ENCODE measurements around the gene C17orf100. TPM values are rescaled to one million over a fixed set of nuclear protein-coding genes. Genes with fewer than 3 reads are reported as not detected.
A peak's percentile ranks its signal among the peaks of the same experiment; 100 is the strongest.

The C17orf100 gene
- total and polyA plus RNA-seq, 2 donors (not counting 1 experiment from before 2014, with no cell fraction given): 0.33 to 1.5 TPM

- no peak overlapping the region for H3K4me3 ChIP-seq (replicated peaks in 1 of 4; ENCODE audit: control extremely low read depth in 1 of 4, insufficient read depth in 1 of 4, low read depth in 3 of 4, low read length in 4 of 4)
- no peaks in the 10 kb centered on the region for H3K9me3 ChIP-seq (ENCODE audit: control insufficient read depth, insufficient read depth, low read depth, low read length)
- H2AFZ ChIP-seq (ENCODE audit: low read length): no peak overlapping the region
- peaks cover 36% of the 10 kb centered on the region for H3K79me2 ChIP-seq (ENCODE audit: control insufficient read depth, insufficient read depth, low read length)
- H3K4me1 ChIP-seq (ENCODE audit: control insufficient read depth, extremely low read depth, insufficient read depth, low read length): peaks cover 5% of the 10 kb centered on the region
- no peaks in the 10 kb centered on the region for H4K20me1 ChIP-seq (ENCODE audit: control insufficient read depth, extremely low read depth, insufficient read depth, low read length)
- no peak overlapping the region for H3K4me2 ChIP-seq (ENCODE audit: extremely low read depth, insufficient read depth, low read length)
- DNase-seq (ENCODE audit: low read depth in 2 of 2): no peak
- H3K27ac ChIP-seq (ENCODE audit: insufficient read depth, low read length): no peak overlapping the region
- no peak overlapping the region for H3K9ac ChIP-seq (ENCODE audit: insufficient read depth, low read length)
- H3K36me3 ChIP-seq (ENCODE audit: control insufficient read depth, insufficient read depth, low read length): peaks cover 4% of the 10 kb centered on the region
- no peaks in the 10 kb centered on the region for H3K27me3 ChIP-seq (ENCODE audit: control insufficient read depth, insufficient read depth, low read length)
- no peak for TF ChIP-seq EZH2 (IDR thresholded peaks at IDR 0.05; ENCODE audit: low read length, missing control alignments)
- TF ChIP-seq, protein P1, sequence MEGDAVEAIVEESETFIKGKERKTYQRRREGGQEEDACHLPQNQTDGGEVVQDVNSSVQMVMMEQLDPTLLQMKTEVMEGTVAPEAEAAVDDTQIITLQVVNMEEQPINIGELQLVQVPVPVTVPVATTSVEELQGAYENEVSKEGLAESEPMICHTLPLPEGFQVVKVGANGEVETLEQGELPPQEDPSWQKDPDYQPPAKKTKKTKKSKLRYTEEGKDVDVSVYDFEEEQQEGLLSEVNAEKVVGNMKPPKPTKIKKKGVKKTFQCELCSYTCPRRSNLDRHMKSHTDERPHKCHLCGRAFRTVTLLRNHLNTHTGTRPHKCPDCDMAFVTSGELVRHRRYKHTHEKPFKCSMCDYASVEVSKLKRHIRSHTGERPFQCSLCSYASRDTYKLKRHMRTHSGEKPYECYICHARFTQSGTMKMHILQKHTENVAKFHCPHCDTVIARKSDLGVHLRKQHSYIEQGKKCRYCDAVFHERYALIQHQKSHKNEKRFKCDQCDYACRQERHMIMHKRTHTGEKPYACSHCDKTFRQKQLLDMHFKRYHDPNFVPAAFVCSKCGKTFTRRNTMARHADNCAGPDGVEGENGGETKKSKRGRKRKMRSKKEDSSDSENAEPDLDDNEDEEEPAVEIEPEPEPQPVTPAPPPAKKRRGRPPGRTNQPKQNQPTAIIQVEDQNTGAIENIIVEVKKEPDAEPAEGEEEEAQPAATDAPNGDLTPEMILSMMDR (conservative IDR thresholded peaks at IDR 0.05 in 1 of 2, IDR thresholded peaks at IDR 0.05 in 1 of 2; ENCODE audit: low read depth in 1 of 2, low read length in 2 of 2): no peak
These were observed 14.1 kb upstream of the C17orf100 start for GRCh38 chr17:6637458-6637840.

DNA sequence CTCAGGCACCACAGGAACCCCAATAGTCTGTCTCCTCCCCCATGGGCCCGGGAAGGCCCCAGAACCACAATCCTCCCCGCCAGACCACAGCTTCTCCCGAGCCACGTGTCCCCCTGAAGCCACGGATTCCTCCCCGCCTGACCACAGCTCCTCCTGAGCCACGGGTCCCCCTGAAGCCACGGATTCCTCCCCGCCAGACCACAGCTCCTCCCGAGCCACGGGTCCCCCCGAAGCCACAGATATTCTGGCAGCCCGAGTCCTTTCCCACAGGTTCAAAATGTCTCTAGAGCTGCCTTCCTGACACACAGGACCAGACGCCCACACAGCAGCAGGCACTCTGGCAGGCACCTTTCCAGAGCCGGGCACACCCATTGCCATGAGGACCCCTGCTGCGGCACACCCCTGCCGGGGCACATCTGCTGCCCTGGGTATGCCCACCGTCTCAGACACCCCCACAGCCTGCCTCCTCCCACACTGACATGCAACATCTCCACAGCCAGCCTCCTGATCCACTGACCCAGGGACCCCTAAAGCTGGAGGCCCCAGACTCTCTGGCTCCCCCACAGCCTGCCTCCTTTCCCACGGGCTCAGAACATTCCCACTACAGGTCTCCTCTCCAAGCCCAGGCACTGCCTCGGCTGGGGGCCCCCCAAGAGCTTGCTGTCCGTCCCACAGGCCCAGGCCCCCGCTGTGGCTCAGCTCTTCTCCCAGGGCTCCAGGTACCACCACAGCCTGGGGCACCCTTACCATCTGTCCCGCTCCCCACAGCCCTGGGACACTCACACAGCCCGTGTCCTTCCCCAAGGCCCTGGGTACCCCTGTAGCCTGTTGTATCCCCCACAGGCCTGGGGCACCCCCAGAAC lies 13.3 kb upstream of the C17orf100 start:
- no peak overlapping the region for H2AFZ ChIP-seq (ENCODE audit: low read length)
- H3K27ac ChIP-seq (ENCODE audit: insufficient read depth, low read length): no peak overlapping the region
- peaks cover 9% of the 10 kb centered on the region for H3K4me1 ChIP-seq (ENCODE audit: control insufficient read depth, extremely low read depth, insufficient read depth, low read length)
- no peaks in the 10 kb centered on the region for H3K27me3 ChIP-seq (ENCODE audit: control insufficient read depth, insufficient read depth, low read length)
- no peak overlapping the region for H3K4me3 ChIP-seq (replicated peaks in 1 of 4; ENCODE audit: control extremely low read depth in 1 of 4, insufficient read depth in 1 of 4, low read depth in 3 of 4, low read length in 4 of 4)
- peaks cover 36% of the 10 kb centered on the region for H3K79me2 ChIP-seq (ENCODE audit: control insufficient read depth, insufficient read depth, low read length)
- no peaks in the 10 kb centered on the region for H3K9me3 ChIP-seq (ENCODE audit: control insufficient read depth, insufficient read depth, low read depth, low read length)
- no peaks in the 10 kb centered on the region for H4K20me1 ChIP-seq (ENCODE audit: control insufficient read depth, extremely low read depth, insufficient read depth, low read length)
- H3K36me3 ChIP-seq (ENCODE audit: control insufficient read depth, insufficient read depth, low read length): peaks cover 2% of the 10 kb centered on the region
- TF ChIP-seq, protein P1 (conservative IDR thresholded peaks at IDR 0.05 in 1 of 2, IDR thresholded peaks at IDR 0.05 in 1 of 2; ENCODE audit: low read depth in 1 of 2, low read length in 2 of 2): no peak
- TF ChIP-seq EZH2 (IDR thresholded peaks at IDR 0.05; ENCODE audit: low read length, missing control alignments): no peak
- peak overlapping the region; percentile 83 for H3K4me2 ChIP-seq (ENCODE audit: extremely low read depth, insufficient read depth, low read length)
- H3K9ac ChIP-seq (ENCODE audit: insufficient read depth, low read length): no peak overlapping the region
- DNase-seq (ENCODE audit: low read depth in 2 of 2): no peak

GRCh38 chr17:6639014-6639585 lies 12.5 kb upstream of the C17orf100 start:
- H4K20me1 ChIP-seq (ENCODE audit: control insufficient read depth, extremely low read depth, insufficient read depth, low read length): no peaks in the 10 kb centered on the region
- H3K4me2 ChIP-seq (ENCODE audit: extremely low read depth, insufficient read depth, low read length): peak overlapping the region; percentile 83
- no peak overlapping the region for H2AFZ ChIP-seq (ENCODE audit: low read length)
- H3K79me2 ChIP-seq (ENCODE audit: control insufficient read depth, insufficient read depth, low read length): peaks cover 36% of the 10 kb centered on the region
- H3K36me3 ChIP-seq (ENCODE audit: control insufficient read depth, insufficient read depth, low read length): peaks cover 7% of the 10 kb centered on the region
- DNase-seq (ENCODE audit: low read depth in 2 of 2): no peak
- no peaks in the 10 kb centered on the region for H3K9me3 ChIP-seq (ENCODE audit: control insufficient read depth, insufficient read depth, low read depth, low read length)
- TF ChIP-seq EZH2 (IDR thresholded peaks at IDR 0.05; ENCODE audit: low read length, missing control alignments): no peak
- TF ChIP-seq, protein P1 (conservative IDR thresholded peaks at IDR 0.05 in 1 of 2, IDR thresholded peaks at IDR 0.05 in 1 of 2; ENCODE audit: low read depth in 1 of 2, low read length in 2 of 2): no peak
- peak overlapping the region; percentile 93 for H3K27ac ChIP-seq (ENCODE audit: insufficient read depth, low read length)
- H3K4me1 ChIP-seq (ENCODE audit: control insufficient read depth, extremely low read depth, insufficient read depth, low read length): peaks cover 9% of the 10 kb centered on the region
- peak overlapping the region; percentile 58 to 97 (median 90) for H3K4me3 ChIP-seq (replicated peaks in 1 of 4; ENCODE audit: control extremely low read depth in 1 of 4, insufficient read depth in 1 of 4, low read depth in 3 of 4, low read length in 4 of 4)
- peak overlapping the region; percentile 94 for H3K9ac ChIP-seq (ENCODE audit: insufficient read depth, low read length)
- H3K27me3 ChIP-seq (ENCODE audit: control insufficient read depth, insufficient read depth, low read length): no peaks in the 10 kb centered on the region
